ENCODE measurements around the gene SLC26A11. TPM values are rescaled to one million over a fixed set of nuclear protein-coding genes. Genes with fewer than 3 reads are reported as not detected.
"Not testable (repeated sequence)": the region's sequence is repeated elsewhere in the genome, so short reads cannot be mapped to it uniquely, and the experiment has no call there.

Gene SLC26A11
- total RNA-seq, 1 donor from 2014 or later, result 6.7 TPM

- DNase-seq (ENCODE audit: low spot score), result no peak
- no peak for ATAC-seq
Measured at GRCh38 chr17:80237386-80237785, 17.2 kb downstream of the SLC26A11 start.

DNA sequence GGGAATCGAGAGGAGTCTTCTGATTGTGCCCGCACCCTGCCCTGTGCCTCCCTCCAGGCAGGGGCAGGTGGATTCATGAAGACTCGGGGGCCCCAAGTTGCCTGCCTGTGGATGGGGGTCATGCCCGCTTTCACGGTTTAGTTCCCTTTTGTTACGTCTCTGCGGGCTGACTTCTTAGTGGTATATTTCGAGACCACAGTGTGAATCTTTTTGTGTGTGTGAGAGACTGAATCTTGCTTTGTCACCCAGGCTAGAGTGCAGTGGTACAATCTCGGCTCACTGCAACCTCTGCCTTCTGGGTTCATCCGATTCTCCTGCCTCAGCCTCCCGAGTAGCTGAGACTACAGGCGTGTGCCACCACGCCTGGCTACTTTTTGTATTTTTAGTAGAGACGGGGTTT, 22.3 kb downstream of the SLC26A11 start:
- ATAC-seq, result no peak
- no peak for DNase-seq (ENCODE audit: low spot score)

GRCh38 chr17:80243526-80244433, 23.6 kb downstream of the SLC26A11 start:
- DNase-seq (ENCODE audit: low spot score), result no peak
- ATAC-seq, result no peak

DNA sequence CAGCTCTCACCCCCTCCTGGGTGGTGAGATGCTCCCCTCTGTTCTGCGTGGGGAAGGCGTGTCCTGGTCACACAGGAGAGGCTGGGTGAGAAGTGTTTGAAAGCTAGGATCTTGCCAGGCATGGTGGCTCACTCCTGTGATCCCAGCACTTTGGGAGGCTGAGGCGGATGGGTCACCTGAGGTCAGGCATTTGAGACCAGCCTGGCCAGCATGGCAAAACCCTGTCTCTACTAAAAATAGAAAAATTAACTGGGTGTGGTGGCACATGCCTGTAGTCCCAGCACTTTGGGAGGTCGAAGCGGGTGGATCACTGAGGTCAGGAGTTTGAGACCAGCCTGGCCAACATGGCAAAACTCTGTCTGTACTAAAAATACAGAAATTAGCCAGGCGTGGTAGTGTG, 24.2 kb downstream of the SLC26A11 start:
- not testable (repeated sequence) for ATAC-seq; DNase-seq (ENCODE audit: low spot score)

DNA sequence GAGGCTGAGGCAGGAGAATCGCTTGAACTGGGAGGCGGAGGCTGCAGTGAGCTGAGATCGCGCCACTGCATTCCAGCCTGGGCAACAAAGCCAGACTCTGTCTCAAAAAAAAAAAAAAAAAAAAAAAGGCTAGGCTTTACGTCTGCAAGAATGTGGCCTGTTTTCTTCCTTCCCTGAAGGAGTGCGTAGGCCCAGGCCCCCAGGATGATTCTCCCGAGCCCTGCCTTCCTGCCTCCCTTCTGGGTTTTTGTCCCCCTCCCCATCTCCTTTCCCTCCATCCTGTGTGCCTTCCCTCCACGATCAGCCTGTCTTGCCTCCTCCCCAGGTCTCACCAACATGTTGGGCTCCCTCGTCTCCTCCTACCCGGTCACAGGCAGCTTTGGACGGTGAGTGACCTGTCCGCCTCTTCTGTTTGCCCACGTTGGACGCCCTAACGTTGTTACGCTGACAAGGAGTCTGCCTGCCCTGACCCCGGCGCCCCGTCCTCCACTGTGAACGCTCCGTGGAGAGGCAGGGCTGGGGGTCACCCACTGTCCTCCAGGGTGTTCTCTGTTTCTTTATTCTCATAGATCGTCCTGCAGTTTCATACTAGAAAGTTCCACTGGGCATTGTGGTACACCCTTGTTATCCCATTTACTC, 24.8 kb downstream of the SLC26A11 start:
- DNase-seq (ENCODE audit: low spot score) (no peak), ATAC-seq (no peak)

GRCh38 chr17:80245566-80246265, 25.5 kb downstream of the SLC26A11 start:
- ATAC-seq, result no peak
- DNase-seq (ENCODE audit: low spot score), result no peak

DNA sequence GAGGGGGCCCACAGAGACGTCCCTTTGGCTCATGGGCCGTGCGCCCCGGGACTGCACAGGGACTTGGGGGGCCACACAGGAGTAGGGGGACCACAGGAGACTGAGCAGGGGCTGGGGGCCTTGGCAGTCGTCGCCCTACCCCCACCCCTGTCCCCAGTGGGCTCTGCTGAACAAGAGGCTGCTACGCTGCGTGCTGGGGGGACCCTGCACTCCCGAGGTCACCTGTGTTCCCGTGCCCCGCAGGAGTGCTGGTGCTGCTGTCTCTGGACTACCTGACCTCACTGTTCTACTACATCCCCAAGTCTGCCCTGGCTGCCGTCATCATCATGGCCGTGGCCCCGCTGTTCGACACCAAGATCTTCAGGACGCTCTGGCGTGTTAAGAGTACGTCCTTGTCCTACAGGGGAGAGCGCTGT, 26.0 kb downstream of the SLC26A11 start:
- DNase-seq (ENCODE audit: low spot score) (no peak), ATAC-seq (no peak)

DNA sequence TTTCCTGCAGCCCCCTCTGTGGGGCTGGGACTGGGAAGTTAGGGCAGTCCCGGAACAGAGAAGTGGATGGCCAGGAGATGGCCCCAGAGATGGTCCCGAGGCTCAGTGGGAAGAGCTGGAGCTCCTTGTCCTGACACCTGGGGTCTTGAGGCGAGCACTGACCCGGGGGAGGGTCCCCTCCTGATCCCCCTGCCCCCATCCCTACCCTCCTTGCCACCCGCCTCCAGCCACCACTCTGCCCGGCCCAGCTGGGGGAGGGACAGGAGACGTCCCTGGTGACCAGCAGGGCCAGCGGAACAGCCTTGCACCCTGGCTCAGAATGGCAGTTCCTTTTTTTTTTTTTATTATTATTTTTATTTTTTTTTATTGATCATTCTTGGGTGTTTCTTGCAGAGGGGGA, 26.5 kb downstream of the SLC26A11 start:
- ATAC-seq, result no peak
- DNase-seq (ENCODE audit: low spot score), result no peak

DNA sequence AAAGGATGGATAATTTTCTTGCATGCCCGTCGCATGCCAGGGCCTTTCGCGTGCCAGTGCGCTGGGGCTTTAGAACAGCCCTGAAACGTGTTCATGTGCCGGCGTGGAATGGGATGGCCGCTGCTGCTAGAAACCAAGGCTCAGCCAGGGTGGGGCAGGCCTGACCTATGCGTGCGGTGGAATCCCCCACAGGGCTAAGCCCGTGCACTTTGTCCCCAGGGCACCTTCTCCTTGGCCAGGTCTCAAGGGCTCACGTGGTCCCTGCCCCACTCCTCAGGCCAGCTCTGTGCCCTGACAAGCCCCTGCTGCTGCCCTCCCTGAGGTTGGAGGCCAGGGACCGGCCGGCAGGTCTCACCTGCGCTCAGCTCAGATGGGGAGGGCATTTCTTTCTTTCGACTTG, 27.3 kb downstream of the SLC26A11 start:
- DNase-seq (ENCODE audit: low spot score), result no peak
- no peak for ATAC-seq

DNA sequence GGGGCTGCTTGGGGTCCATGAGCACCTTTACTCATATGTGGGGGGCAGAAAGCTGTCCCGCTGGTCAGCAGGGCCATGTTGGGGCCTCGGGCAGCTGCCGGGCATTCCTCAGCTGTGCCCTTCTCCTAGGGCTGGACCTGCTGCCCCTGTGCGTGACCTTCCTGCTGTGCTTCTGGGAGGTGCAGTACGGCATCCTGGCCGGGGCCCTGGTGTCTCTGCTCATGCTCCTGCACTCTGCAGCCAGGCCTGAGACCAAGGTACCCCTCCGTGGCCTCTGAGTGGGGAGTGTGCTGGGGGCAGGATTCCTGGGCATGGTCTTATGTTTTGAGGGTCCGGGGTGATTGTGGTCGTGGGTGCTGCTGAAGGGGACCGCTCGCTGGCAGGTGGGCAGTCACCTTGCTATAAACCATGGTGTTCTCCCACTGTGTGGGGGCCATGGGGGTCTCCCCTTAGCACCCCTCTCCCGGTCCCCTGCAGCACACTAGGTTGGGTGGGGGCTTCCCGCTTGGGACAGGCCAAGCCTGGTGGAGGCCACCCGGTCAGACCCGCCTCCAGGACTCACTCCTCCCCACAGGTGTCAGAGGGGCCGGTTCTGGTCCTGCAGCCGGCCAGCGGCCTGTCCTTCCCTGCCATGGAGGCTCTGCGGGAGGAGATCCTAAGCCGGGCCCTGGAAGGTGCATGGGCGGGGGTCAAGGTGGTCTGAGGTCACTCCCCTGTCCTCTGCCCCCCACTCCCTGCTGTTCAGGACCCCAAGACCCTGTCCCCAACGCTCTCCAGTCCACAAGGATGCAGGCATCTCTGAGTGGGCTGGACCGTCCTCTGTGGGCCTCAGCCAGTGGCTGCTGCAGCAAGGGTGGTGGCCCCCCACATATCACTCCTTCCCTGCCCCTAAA, 28.0 kb downstream of the SLC26A11 start:
- no peak for DNase-seq (ENCODE audit: low spot score)
- ATAC-seq, result no peak

DNA sequence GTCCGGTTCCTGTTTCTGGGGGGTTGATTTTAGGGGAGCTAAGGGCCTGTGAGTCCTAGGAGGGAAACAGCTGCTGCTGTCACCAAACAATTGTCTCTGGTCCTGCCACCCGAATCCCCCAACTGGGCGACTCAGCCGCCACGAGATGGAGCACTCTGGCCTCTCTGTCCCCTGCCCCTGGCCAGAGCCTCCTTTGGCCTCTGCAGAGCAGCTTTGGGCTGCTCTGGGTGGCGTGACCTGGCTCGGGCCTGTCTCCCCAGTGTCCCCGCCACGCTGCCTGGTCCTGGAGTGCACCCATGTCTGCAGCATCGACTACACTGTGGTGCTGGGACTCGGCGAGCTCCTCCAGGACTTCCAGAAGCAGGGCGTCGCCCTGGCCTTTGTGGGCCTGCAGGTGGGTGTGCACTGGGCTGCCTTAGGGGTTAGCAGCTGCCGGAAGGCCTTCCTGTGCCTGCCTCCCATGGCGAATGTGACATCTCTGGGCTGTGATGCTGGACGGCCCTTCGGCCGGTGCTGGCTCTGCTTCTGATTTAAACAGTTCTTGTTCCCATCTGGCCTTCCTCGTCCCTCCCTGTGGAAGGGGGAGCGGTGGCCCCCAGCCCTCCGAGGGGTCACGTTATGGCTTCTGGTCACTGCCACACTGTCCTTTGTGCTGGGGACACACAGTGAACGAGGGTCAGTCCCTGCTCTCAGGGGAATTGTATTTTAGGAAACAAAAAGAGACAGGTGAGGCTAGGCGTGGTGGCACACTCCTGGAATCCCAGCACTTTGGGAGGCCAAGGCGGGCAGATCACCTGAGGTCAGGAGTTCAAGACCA, 28.9 kb downstream of the SLC26A11 start:
- DNase-seq (ENCODE audit: low spot score), result no peak
- ATAC-seq, result no peak

DNA sequence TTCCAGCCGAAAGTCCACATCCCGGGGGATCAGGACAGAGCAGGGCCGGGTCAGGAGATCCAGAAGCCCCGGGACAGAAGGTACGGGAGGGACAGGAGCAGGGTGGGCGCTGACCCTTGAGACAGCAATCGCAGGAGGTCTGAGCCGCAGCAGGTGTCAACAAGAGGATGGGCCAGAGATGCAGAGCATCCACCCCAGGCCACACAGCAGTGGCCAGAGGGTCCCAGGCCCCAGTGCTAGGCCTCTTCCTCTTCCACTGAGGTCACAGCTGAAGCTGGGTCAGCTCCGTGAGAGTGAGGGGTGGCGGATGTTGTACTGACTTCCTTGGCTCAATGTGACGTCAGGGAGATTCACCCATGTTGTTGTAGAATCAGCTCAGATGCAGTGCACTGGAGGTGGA, 31.7 kb downstream of the SLC26A11 start:
- ATAC-seq (no peak), DNase-seq (ENCODE audit: low spot score) (no peak)

GRCh38 chr17:80252871-80253270, 32.6 kb downstream of the SLC26A11 start:
- DNase-seq (ENCODE audit: low spot score) (peak; percentile 61), ATAC-seq (peak; percentile 92)

- no peak for ATAC-seq
- no peak for DNase-seq (ENCODE audit: low spot score)
Measured at GRCh38 chr17:80253631-80254395, 33.6 kb downstream of the SLC26A11 start.

- DNase-seq (ENCODE audit: low spot score), result no peak
- peak; percentile 14 for ATAC-seq
Measured at GRCh38 chr17:80254396-80255251, 34.4 kb downstream of the SLC26A11 start.

DNA sequence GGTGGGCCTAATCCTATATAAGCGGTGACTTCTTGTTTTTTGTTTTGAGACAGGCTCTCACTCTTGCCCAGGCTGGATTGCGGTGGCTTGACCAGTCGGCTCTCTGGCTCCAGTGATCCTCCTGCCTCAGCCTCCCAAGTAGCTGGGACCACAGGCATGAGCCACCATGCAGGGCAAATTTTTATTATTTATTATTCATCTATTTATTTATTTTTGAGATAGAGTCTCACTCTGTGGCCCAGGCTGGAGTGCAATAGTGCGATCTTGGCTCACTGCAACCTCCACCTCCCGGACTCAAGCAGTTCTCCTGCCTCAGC, 35.8 kb downstream of the SLC26A11 start:
- no peak for DNase-seq (ENCODE audit: low spot score)
- no peak for ATAC-seq

DNA sequence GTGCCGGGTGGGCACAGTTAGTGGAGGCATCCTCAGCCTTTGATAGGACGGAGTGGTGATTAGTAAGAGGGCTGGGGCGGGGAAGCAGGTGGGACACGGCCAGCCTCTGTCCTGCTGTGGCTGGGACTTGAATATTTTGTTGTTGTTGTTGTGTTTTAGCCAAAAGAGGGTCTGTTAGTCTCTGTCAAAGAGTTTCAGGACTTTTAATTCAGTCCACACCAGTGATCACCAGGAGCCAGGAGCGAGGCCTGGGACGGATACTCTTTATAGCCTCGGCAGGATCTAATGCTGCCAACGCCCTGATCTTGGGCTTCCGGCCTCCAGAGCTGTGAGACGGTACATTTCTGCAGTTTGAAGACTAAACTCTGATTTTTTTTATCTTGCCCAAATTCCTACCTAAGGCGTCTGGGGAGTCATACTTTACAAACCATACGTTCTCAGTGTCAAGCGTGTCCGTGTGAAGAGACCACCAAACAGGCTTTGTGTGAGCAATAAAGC, 37.5 kb downstream of the SLC26A11 start:
- ATAC-seq, result no peak
- DNase-seq (ENCODE audit: low spot score), result no peak

DNA sequence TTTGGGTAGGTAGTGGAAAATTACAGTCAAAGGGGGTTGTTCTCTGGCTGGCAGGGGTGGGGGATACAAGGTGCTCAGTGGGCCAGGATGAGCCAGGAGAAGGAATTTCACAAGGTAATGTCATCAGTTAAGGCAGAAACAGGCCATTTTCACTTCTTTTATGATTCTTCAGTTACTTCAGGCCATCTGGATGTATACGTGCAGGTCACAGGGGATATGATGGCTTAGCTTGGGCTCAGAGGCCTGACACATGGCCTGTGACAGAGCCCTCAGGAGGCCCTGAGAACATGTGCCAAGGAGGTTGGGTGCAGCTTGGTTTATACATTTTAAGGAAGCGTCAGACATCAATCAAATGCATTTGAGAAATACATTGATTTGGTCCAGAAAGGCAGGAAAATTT, 38.1 kb downstream of the SLC26A11 start:
- not testable (repeated sequence) for ATAC-seq; DNase-seq (ENCODE audit: low spot score)
